DOHH2 (cell line): ENCODE results near the gene ZMYM2.

Experiments
- CTCF ChIP-seq: fragments of 200-600 bp; sonication (generic); IDR thresholded peaks from one replicate; pipeline ENCODE4 v1.5.1; 2014; ENCODE audit warnings: antibody characterized with exemption, mild to moderate bottlenecking, low read depth, low read length; ENCODE audit not compliant: poor library complexity, severe bottlenecking
- EZH2phosphoT487 ChIP-seq: fragments of 200-600 bp; sonication (generic); IDR thresholded peaks from 2 replicates; pipeline ENCODE4 v1.6.1; 2017; ENCODE audit warnings: borderline replicate concordance, mild to moderate bottlenecking, antibody characterized with exemption, low read length, moderate library complexity, mixed read lengths

GRCh38 chr13:20114066-20114610, 155.6 kb downstream of the ZMYM2 start:
- TF ChIP-seq CTCF (no peak), EZH2phosphoT487 (no peak)
